HG02678 (cell line): ENCODE measurements around the gene ADAMTS17.

Experiments used
- ATAC-seq: cut with Tn5 transposase; IDR thresholded peaks from one replicate; pipeline ENCODE4 v1.9.1; 2021; ENCODE audit warnings: mild to moderate bottlenecking, moderate library complexity; ENCODE audit not compliant: unreplicated experiment

The ADAMTS17 gene

DNA sequence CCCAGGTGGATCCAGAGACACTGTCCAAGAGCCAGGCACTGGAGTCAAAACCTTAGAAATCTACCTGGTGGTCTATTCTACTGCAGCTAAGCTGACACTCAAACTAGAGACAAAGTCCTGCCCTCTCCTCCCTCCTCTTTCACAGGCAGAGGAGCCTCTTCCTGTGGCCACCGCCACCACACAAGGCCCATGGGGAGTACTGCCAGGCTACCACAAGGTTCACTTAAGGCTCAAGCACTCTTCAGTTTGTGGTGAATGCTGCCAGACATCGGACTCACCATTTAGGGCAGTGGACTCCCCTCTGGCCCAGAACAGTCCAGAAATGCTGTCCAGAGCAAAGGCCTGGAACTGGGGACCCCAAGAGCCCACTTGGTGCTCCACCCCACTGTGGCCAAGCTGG, 160.9 kb downstream of the ADAMTS17 start:
- no peak for ATAC-seq

DNA sequence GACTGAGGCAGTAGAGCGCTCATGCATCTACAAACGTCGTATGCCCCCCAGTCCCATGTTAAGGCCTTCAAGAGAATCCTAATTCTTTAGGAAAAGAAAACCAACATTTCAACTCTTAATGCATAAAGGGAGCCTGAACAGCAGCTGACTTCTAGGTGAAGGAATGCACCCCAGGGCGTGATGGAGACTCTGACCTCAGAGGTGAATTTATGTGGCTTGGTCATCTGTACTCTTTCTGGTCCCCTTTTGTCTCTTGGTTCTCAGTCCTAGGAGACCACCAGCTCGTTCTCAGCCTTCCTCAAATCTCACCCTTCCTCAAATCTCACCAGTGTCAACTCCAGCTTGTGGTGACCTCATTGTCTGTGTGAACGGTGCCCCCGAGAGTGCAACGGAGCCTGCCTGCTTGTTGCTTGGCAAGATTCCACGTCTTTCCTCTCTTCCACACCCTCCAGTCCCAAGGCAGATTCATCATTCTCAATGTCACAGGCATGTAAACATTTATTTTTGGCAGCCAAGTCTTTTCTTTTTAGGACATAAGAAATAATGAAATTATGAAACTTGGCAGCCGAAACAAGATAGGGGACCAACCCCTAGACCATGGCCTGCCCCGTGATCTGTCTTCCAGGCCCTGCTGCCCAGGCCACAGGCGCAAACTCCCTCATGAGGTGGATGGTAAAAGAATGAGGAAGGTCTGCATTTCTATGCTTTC, 166.2 kb downstream of the ADAMTS17 start:
- no peak for ATAC-seq

DNA sequence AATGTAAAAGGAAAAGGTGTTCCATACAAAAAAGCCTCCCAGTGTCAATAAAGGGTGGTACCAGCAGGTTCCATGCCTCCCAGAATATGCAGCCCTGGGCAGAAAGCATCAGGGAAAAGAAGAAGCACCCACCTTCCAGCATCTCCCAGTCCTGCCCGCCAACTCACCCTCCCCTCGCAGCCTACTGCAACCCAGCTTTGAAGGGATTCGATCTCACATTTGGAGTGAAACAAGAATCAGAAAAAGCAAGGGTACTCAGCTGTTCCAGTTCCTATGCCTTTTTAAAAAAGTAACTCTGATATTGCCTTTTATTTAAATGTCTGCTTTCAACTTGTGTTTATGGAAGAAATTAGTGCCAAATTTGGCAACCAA, 166.9 kb downstream of the ADAMTS17 start:
- no peak for ATAC-seq

DNA sequence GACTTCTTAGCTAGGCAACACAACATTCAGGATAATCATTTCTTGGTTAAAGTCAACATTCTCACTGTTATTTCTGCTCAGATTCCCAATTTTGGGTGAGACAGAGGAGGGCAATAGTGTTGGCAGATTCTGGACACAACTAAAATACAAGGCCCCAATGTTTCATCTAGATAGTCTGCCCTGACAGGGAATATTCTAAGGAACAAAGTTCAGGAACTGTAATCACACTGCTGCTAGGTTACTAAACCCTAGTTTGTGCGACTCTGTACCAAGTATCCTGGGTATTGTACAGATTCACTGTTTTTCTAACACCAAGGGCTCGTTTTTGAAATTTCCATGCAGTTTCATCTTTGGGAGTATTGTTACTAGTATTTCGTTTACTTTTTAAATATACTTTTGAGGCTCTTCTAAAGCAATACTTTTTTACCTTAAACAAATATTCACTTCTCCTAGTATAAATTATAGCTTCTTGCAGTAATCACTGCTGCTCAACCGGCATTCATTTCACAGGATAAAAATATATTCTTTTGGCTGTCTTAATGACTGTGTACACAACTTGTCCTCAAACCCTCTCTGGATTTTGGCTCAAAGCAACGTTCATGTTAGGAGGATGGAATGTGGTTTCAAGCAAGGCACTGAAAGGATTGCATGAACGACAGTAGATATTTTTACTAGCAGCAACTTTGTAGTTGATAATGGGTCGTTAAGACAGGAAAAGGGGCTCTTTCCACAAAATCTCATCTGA, 167.4 kb downstream of the ADAMTS17 start:
- ATAC-seq: no peak

DNA sequence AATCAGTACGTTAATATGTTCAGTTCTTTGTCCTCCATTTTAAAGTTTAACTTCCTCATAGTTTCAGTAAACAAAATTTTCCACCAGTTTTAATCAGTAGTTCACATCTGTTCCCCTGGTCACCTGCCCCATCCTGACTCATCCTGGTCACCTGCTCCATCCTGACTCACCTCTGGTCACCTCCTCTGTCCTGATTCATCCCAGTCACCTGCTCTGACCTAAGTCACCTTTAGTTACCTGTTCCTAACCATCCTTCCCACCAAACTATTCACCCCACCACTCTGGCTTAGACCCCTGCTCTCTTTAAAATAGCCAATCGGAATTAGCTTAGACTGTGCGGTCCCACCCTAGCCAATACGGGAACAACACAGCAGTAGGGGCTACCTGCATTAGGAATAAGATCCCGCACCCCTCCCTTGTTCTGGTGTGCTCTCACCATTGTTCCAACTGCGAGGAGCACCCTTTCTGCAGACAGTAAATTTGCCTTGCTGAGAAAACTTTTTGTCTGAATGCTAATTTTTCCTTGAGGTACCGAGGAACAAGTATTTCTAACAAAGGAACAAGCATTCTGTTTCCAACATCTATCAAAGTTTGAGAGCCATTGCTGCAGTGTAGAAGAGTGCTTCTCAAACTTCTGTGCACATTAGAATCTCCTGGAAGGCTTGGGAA, 169.3 kb downstream of the ADAMTS17 start:
- no peak for ATAC-seq

DNA sequence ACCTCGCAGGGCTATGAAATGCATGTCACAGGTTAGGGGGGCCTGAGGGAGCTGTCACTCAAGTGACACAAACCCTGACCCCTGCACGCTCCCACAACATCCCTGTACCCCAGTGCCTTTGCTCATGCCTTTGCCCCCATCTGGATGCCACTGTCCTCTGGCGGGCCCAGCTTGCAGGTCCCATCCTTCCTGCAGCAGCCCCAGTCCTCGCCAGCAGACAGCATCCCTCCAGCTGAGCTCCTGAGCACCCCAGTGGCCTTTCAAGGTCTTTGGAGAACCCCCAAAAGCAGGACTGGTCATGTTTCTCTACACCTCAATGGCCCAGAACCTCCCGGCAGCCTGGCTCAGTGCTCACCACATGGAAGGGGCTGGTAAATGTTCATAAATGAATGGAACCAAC, 170.4 kb downstream of the ADAMTS17 start:
- no peak for ATAC-seq

DNA sequence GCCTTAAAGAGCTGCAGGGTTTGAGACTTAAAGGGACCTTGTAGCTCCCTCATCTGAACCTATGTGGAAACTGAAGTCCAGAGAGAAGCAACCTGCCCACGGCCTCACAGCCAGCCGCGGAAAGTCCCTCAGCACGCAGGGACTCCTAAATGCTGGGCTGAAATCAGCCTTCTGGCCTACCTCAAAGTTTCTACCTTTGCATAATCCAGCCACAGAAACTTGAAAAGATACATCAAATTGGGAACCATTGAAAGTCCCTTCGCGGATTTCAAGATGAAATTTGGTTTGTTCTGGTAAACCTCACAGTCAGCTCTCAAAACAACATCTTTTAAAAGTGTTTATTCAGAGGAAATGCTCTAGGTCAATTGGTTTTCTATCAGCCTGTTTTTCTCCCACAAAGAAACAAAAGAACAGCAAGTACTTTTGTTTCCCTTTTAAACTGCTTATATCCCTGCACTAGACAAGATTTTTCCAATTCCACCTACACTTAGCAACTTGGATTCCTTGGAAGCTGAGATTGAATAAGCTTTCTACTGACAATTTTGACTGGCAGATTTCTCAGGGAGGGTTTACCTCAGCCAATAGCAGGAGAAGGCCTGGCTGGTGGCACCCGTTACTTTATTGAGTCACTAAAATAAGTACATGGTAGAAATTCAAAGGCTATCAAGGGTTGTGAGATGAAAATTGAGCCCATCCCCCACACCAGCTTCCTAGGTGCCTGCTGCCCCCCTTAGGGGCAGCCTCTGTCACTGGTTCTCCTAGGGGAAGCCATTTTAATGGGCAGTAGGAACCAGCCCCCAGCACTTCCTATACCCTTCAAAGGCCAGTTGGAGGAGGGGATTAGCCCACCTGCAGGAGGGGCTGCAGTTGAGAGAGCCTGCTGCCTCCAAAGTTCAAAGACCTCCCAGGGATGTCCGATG, 171.2 kb downstream of the ADAMTS17 start:
- peak; percentile 95 for ATAC-seq

DNA sequence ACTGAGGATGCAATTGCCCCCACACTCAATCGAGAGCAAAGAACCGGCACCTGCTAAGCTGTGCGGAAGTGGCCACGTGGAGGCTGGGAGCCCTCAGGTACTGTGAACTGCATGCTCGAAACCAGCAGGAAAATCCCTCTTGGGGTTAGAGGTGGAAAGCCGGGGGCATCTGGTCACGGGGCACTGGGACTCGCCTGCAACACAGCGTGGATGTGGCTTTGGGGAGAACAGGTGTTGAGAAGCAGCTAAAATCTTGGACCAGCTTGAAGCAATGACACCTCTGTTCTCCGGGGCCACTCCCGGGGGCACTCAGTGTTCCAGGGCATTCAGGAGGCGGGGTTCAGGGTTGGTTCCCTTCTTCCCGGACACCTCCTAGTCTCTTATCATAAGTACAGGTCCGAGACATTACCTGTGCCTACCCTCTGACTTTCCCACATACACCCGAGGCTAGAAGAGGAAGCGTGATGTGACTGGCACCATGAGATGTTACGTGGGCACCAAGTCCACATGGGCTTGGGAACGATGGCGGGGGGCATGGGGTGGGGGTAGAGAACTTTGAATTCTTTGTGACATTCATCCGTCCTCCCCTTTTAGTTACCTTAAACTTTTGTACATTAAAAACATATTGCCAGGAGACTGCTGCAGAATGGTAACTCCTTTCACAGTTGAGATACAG, 172.0 kb downstream of the ADAMTS17 start:
- ATAC-seq: no peak

DNA sequence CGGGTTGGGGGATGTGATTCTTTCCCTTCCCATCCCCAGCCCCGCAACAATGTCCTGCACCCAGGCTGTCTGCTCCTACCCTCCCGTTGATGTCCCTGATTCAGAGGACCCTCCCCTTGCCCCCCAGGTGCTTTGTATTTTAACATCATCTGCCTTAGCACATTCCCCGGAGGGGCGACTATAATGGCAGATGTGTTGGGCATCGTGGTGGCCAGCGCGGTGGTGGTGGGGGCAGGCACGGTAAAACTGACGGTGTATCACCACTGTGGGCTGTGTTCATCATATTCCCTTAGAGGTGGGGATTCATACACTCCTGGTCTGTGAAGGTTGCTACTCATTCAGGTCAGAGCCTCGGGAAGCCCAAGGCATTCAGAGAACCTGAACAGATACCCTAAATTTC, 173.0 kb downstream of the ADAMTS17 start:
- ATAC-seq: no peak

DNA sequence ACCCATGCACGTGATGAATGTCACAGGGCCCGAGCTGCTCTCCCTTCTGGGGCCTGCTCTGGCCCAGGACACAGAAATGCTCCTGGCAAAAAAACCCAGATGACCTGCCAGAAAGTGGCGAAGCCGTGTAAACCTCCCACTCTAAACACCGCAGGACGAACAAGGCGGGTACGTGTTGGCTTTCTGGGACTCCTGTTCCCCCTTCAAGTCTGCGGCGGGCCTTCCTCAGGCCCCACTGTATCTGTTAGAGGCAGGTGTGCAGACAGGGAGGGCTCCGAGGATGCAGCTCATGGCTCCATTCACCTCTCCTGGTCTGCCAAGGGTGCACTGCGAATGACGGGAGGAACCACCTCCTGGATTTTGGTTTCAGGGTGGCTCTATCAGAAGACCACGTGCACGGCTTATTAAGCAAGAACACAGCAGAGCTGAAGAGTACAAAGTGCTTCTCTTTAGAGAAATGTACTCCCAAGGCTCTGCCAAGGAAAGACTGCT, 173.8 kb downstream of the ADAMTS17 start:
- no peak for ATAC-seq

DNA sequence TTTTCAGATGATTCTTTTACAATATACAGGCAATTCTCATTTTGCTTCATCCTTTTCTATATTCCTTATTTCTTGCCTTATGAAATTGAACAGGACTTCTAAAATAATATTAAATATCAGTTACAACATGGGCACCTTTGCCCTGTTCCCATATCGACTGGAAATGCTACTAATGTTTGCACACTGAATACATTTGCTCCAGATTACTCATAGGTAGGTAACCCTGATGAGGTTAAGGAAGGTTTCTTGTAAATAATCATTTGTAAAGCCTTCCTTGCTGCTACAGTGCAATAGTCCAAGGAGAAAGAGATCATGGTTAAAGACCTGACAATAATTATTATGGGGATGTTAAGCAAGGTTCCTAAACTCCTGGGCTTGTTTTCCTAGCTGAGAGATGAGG, 175.5 kb downstream of the ADAMTS17 start:
- ATAC-seq: no peak

DNA sequence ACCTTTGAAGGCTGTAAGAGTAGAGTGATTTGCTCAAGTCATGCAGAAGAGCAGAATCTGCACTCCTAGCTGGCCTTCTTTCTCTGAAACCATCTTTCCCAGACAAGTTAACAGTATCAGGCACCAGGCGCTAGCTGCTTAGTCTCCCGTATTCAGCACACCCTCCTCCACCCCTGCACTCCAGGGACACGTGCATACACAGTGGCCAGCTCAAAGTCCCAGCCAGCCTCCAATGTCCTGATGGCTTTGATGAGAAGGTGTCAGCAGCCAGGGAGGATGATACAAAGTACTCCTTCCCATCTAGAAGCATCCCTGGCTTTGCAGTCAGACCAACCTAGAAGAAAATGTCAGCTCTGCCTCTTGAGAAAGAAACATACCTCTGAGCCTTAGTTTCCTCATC, 177.8 kb downstream of the ADAMTS17 start:
- ATAC-seq: no peak

DNA sequence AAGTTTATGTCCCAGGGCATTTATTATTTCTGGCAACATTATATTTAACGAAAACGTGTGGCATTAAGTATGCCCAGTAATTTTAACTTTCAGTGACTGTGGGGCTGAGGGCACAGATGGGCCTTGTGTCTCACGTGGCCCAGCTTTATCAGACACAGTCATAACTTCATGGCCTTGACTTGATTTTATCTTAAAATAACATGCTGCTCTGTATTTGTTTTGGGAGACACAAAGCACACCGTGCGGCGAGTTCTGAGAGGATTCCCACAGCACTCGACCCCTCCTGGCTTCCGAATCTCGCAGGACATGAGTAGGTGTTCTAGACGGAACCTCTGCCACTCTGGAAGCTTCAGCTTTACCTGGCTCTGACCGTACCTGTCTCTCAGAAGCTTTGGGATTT, 180.8 kb downstream of the ADAMTS17 start:
- no peak for ATAC-seq

DNA sequence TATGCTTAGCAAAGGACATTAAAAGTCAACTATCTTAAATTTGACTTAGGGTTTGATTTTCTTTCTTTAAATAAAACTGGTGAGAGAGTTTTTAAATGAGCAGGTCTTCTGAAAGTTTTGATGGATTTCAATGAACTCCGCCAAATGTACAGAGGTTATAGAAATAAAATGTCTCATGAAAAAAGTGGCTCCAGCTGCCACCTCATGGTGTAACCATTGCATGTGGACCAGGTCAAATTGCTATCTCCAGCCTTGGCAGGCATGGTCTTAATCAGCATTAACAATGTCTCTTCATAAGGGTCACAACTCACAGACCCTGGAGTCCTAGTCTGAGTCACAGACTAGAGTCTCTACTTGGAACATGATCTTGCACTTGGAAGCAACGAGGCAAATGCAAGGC, 182.3 kb downstream of the ADAMTS17 start:
- ATAC-seq: no peak

DNA sequence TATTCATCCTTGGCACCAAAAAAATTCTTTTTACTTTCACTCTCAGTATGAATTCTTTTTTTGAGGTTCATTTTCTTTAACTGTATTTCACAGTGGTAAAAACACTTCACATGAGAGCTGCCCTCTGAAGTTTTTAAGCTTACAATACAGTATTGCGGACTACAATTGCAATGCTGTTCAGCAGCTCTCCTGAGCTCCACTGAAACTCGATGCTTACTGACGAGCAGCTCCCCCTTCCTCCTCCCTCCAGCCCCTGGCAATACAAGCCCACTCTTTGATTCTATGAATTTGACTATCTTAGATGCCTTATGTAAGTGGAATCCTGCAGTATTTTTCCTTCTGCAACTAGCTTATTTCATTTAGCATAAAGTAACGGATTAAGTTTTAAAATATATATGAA, 183.4 kb downstream of the ADAMTS17 start:
- no peak for ATAC-seq

DNA sequence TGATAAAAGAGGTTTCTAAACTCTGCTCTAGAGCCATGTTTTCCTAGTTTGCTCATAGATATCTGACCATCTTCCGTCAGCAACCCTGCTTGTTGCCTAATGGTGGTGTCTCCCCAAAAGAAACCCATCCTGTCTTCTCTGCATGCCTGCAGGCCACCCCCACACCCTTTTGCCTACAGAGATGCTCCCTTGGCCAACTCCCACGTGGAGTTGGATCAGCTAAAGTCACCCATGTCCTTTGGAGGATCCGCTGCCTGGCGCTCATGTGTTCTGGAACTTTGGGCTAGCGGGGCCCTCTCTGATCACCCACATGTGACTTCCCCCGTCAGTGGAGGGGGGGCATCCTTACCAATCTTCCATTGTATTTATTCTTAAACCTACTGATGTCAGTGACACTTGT, 185.6 kb downstream of the ADAMTS17 start:
- ATAC-seq: no peak

DNA sequence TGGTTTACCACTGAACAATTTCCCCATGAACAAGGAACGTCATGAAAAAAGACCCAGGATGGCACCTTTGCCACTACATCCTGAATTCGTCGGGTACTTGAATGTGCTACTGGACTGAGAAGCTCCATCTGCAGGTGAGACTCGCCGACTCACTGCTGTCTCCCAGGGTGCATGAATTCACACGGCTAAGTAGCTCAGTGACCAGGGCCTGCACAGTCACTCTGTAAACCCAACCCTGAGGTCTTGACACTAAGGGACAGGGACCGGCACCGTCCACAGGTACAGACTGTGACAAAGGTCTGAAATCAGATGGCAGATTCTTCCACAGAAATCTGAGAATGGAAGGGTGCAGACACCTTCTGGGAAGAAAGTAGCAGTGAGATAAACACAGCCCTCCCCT, 187.4 kb downstream of the ADAMTS17 start:
- no peak for ATAC-seq

DNA sequence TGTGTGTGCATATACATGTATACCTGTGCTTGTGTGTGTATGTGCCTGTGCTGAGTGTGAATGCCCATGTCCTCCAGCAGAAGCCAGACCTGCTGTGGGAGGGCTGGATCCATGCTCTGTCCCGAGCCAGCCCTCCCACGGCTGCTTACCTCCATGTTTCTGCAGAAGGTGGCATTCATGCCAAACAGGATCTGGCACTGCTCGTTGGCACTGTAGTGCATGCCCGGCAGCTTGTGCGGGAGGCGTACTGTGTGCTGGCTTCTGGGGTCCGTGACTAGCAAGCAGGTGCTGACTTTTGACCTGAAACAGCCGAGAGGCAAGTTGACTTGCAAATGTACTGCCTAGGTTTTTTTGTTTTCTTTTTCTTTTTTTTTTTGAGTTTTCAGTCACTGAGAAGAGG, 189.3 kb downstream of the ADAMTS17 start:
- no peak for ATAC-seq

DNA sequence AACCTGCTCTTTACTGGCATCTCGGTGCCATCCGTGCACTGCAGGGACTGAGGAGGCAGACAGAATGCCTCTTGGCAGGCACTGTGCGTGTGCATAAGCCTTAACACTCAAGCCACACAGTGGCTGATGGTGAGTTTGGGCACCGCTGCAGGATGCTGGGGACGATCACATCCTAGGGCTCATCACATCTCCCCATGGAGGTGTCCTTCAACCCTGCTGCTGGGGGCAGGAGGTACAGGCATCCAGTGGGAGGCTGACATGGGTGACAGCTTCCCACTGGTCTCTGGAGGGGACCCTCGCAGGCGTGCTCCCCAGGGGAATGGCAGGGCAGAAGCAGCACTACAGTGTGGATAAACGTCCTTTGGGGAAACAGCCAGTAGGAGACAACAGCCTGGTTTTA, 190.9 kb downstream of the ADAMTS17 start:
- ATAC-seq: no peak

DNA sequence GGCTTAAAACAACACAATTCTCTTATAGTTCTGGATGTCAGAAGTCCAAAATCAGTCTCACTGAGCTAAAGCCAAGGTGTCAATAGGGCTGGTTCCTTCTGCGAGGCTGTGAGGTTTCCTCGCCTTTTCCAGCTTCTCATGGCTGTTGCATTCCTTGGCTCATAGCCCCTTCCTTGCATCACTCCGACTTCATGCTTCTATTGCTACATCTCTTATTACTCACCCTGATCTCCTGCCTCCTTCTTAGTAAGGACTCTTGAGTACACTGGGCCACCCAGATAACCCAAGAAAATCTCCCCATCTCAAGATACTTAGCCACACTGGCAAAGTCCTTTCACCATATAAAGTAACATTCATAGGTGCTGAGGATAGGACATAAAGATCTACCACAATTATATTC, 193.9 kb downstream of the ADAMTS17 start:
- no peak for ATAC-seq
